HG02884 (cell line): ENCODE measurements around the gene MAP3K3.
"Not testable (repeated sequence)": the region's sequence is repeated elsewhere in the genome, so short reads cannot be mapped to it uniquely, and the experiment has no call there.

Experiments used
- ATAC-seq: cut with Tn5 transposase; IDR thresholded peaks from one replicate; pipeline ENCODE4 v1.9.1; 2021; ENCODE audit warnings: mild to moderate bottlenecking, moderate library complexity; ENCODE audit not compliant: unreplicated experiment

The MAP3K3 gene

GRCh38 chr17:63703556-63704258 is 81.5 kb downstream of the MAP3K3 start:
- ATAC-seq: no peak

GRCh38 chr17:63704259-63704576 is 82.0 kb downstream of the MAP3K3 start:
- ATAC-seq: no peak

GRCh38 chr17:63704836-63705235 is 82.6 kb downstream of the MAP3K3 start:
- ATAC-seq: no peak

GRCh38 chr17:63705657-63706056 is 83.4 kb downstream of the MAP3K3 start:
- ATAC-seq: no peak

GRCh38 chr17:63706336-63707082 is 84.3 kb downstream of the MAP3K3 start:
- ATAC-seq: no peak

- no peak for ATAC-seq
These were observed 84.9 kb downstream of the MAP3K3 start for GRCh38 chr17:63707151-63707550.

- no peak for ATAC-seq
These were observed 86.9 kb downstream of the MAP3K3 start for GRCh38 chr17:63709110-63709509.

GRCh38 chr17:63714550-63715277 is 92.5 kb downstream of the MAP3K3 start:
- ATAC-seq: no peak

- no peak for ATAC-seq
These were observed 94.2 kb downstream of the MAP3K3 start for GRCh38 chr17:63716426-63716825.

- no peak for ATAC-seq
These were observed 96.8 kb downstream of the MAP3K3 start for GRCh38 chr17:63718988-63719387.

DNA sequence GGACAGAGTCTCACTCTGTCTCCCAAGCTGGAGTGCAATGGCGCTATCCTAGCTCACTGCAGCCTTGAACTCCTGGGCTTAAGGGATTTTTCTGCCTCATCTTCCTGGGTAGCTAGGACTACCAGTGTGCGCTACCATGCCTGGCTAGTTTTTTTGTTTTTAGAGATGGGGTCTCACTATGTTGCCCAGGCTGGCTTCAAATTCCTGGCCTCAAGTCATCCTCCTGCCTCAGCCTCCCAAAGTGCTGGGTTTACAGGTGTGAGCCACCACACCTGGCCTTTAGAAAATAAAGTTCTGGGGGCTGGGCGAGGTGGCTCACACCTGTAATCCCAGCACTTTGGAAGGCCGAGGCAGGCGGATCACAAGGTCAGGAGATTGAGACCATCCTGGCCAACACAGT is 98.0 kb downstream of the MAP3K3 start:
- ATAC-seq: not testable (repeated sequence)

GRCh38 chr17:63722403-63722802 is 100.2 kb downstream of the MAP3K3 start:
- no peak for ATAC-seq

GRCh38 chr17:63735691-63736090 is 113.5 kb downstream of the MAP3K3 start:
- no peak for ATAC-seq

GRCh38 chr17:63740464-63741142 is 118.4 kb downstream of the MAP3K3 start:
- ATAC-seq: no peak

GRCh38 chr17:63741143-63741407 is 118.9 kb downstream of the MAP3K3 start:
- peak; percentile 13 for ATAC-seq

DNA sequence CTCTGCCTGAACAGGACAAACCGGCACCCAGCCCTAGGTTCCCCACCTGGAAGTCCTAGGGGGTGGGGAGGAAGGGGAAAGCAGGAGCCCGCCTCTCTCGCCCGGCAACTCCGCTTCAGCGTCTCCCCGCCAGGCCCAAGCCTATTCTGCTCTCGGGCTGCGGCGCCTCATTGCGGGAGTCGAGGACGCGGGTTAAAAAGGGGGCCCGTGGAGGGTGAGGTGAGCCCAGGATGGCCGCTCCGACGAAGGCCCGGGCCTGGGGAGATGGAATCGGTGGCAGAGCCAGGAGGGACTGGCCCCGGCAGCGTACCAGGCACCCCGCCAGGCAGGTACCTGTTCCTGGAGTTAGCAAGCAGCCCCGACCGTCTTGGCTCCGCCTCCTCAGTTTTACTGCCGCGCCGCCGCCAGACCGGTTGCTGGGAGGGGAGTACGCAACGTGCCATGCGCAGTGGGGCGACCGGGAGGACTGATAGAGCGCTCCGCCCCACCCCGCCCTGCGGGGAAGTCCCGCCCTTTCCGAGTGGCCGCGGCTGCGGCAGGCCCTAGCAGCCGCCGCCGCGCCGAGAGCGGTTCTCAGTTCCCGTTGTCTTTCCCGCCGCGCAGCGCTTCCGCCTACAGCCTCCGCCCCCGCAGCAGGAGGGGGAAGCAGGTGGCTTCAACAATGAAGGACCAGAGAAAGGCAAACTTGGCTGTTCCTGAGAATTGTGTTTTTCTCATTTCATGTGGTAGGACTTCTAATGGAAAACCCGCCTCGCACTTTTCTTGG is 119.4 kb downstream of the MAP3K3 start, which contains the start of gene STRADA:
TSS of gene STRADA (minus strand) at position 392 of the 766 bp plus-strand sequence. CDS start 13,430 bp downstream, outside the sequence.
- ATAC-seq: peak; percentile 84
